Stomach (tissue), 4 donors: Measurements from ENCODE around the gene MORC1.

Experiments used
- EP300 ChIP-seq: sonication (generic); formaldehyde crosslinking; IDR thresholded peaks from one replicate; pipeline ENCODE4 v1.6.1; 2017; ENCODE audit warnings: antibody characterized with exemption
- TF ChIP-seq, protein P1 (sequence below), 7 experiments: fragments of 450-650 bp in 4 of 7; fragments of 200-600 bp in 3 of 7; sonication (generic) in 3 of 7; IDR thresholded peaks; one replicate each; pipeline ENCODE4 v1.5.1; 2016 to 2019; ENCODE audit warnings: antibody characterized with exemption in 7 of 7, control low read depth in 2 of 7, mild to moderate bottlenecking in 1 of 7

DNA sequence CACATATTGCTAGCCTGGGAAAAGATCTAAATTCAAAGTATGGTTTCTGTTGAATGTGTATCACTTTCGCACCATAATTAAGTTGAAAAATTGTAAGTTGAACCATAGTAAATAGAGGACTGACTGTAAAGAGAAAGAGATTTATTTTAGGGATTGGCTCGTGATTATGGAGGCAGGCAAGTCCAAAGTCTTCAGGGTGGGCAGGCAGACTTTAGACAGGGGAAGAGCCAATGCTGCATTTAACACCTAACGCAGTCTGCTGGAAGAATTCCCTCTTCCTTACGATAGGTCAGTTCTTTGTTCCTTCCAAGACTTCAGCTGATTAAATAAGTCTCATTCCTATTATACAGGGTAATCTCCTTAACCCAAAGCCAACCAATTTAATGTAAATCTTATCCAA, 34.4 kb upstream of the MORC1 start:
- TF ChIP-seq, protein P1, sequence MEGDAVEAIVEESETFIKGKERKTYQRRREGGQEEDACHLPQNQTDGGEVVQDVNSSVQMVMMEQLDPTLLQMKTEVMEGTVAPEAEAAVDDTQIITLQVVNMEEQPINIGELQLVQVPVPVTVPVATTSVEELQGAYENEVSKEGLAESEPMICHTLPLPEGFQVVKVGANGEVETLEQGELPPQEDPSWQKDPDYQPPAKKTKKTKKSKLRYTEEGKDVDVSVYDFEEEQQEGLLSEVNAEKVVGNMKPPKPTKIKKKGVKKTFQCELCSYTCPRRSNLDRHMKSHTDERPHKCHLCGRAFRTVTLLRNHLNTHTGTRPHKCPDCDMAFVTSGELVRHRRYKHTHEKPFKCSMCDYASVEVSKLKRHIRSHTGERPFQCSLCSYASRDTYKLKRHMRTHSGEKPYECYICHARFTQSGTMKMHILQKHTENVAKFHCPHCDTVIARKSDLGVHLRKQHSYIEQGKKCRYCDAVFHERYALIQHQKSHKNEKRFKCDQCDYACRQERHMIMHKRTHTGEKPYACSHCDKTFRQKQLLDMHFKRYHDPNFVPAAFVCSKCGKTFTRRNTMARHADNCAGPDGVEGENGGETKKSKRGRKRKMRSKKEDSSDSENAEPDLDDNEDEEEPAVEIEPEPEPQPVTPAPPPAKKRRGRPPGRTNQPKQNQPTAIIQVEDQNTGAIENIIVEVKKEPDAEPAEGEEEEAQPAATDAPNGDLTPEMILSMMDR (IDR thresholded peaks at IDR 0.05) = no peak
- no peak for TF ChIP-seq EP300
